HEK293 (cell line): ENCODE measurements around the gene ARMC7.

ENCODE experiments used
- KLF8 ChIP-seq: fragments of 450-650 bp; formaldehyde crosslinking; IDR thresholded peaks from 2 replicates; pipeline ENCODE4 v1.5.1; 2016; ENCODE audit warnings: missing biosample characterization, missing genetic modification characterization
- PRDM10 ChIP-seq: fragments of 450-650 bp; formaldehyde crosslinking; IDR thresholded peaks from 2 replicates; pipeline ENCODE4 v1.5.1; 2016; ENCODE audit warnings: missing biosample characterization, missing genetic modification characterization
- SALL2 ChIP-seq: fragments of 450-650 bp; formaldehyde crosslinking; IDR thresholded peaks from 2 replicates; pipeline ENCODE4 v1.5.0; 2017; ENCODE audit warnings: missing biosample characterization, mild to moderate bottlenecking, missing genetic modification characterization, borderline replicate concordance
- ZBTB17 ChIP-seq: fragments of 450-650 bp; formaldehyde crosslinking; IDR thresholded peaks from 2 replicates; pipeline ENCODE4 v1.5.1; 2016; ENCODE audit warnings: missing biosample characterization, missing genetic modification characterization
- ZBTB21 ChIP-seq: fragments of 450-650 bp; formaldehyde crosslinking; IDR thresholded peaks from 2 replicates; pipeline ENCODE4 v1.5.1; 2017; ENCODE audit warnings: missing biosample characterization, missing genetic modification characterization
- ZNF133 ChIP-seq: fragments of 450-650 bp; formaldehyde crosslinking; IDR thresholded peaks from 2 replicates; pipeline ENCODE4 v1.5.1; 2016; ENCODE audit warnings: missing biosample characterization, missing genetic modification characterization
- ZNF391 ChIP-seq: fragments of 450-650 bp; formaldehyde crosslinking; IDR thresholded peaks from 2 replicates; pipeline ENCODE4 v1.5.1; 2016; ENCODE audit warnings: low read depth, missing biosample characterization, missing genetic modification characterization, borderline replicate concordance
- ZNF449 ChIP-seq: fragments of 450-650 bp; formaldehyde crosslinking; IDR thresholded peaks from 2 replicates; pipeline ENCODE4 v1.5.1; 2017; ENCODE audit warnings: missing biosample characterization, mild to moderate bottlenecking, missing genetic modification characterization, moderate library complexity
- ZNF513 ChIP-seq: fragments of 450-650 bp; IDR thresholded peaks from 2 replicates; pipeline ENCODE4 v1.5.1; 2018; ENCODE audit warnings: missing biosample characterization, missing genetic modification characterization
- ZNF529 ChIP-seq: fragments of 450-650 bp; formaldehyde crosslinking; IDR thresholded peaks from 2 replicates; pipeline ENCODE4 v1.5.1; 2017; ENCODE audit warnings: missing genetic modification characterization, missing biosample characterization; ENCODE audit not compliant: insufficient replicate concordance
- ZNF548 ChIP-seq: fragments of 450-650 bp; formaldehyde crosslinking; IDR thresholded peaks from 2 replicates; pipeline ENCODE4 v1.5.1; 2016; ENCODE audit warnings: missing biosample characterization, missing genetic modification characterization
- ZNF639 ChIP-seq: fragments of 450-650 bp; formaldehyde crosslinking; IDR thresholded peaks from 2 replicates; pipeline ENCODE4 v1.5.1; 2016; ENCODE audit warnings: missing biosample characterization, missing genetic modification characterization
- ZNF660 ChIP-seq: fragments of 450-650 bp; IDR thresholded peaks from 2 replicates; pipeline ENCODE4 v1.5.1; 2018; ENCODE audit warnings: missing biosample characterization, mild to moderate bottlenecking, missing genetic modification characterization
- ZNF677 ChIP-seq: fragments of 450-650 bp; IDR thresholded peaks from 2 replicates; pipeline ENCODE4 v1.5.0; 2018; ENCODE audit warnings: missing biosample characterization, mild to moderate bottlenecking, missing genetic modification characterization, moderate library complexity
- ZNF692 ChIP-seq: fragments of 450-650 bp; formaldehyde crosslinking; IDR thresholded peaks from 2 replicates; pipeline ENCODE4 v1.5.1; 2016; ENCODE audit warnings: missing biosample characterization, missing genetic modification characterization
- ZNF747 ChIP-seq: fragments of 450-650 bp; formaldehyde crosslinking; IDR thresholded peaks from 2 replicates; pipeline ENCODE4 v1.5.1; 2016; ENCODE audit warnings: missing biosample characterization, missing genetic modification characterization
- ZSCAN16 ChIP-seq: fragments of 450-650 bp; formaldehyde crosslinking; IDR thresholded peaks from 2 replicates; pipeline ENCODE4 v1.5.1; 2016; ENCODE audit warnings: missing biosample characterization, missing genetic modification characterization
- ZSCAN30 ChIP-seq: fragments of 450-650 bp; IDR thresholded peaks from 2 replicates; pipeline ENCODE4 v1.5.1; 2018; ENCODE audit warnings: missing biosample characterization, mild to moderate bottlenecking, missing genetic modification characterization, moderate library complexity
- TF ChIP-seq, protein P1 (sequence below): fragments of 450-650 bp; formaldehyde crosslinking; IDR thresholded peaks from 2 replicates; pipeline ENCODE4 v1.5.1; 2016; ENCODE audit warnings: missing biosample characterization, missing genetic modification characterization, borderline replicate concordance

ARMC7 gene

DNA sequence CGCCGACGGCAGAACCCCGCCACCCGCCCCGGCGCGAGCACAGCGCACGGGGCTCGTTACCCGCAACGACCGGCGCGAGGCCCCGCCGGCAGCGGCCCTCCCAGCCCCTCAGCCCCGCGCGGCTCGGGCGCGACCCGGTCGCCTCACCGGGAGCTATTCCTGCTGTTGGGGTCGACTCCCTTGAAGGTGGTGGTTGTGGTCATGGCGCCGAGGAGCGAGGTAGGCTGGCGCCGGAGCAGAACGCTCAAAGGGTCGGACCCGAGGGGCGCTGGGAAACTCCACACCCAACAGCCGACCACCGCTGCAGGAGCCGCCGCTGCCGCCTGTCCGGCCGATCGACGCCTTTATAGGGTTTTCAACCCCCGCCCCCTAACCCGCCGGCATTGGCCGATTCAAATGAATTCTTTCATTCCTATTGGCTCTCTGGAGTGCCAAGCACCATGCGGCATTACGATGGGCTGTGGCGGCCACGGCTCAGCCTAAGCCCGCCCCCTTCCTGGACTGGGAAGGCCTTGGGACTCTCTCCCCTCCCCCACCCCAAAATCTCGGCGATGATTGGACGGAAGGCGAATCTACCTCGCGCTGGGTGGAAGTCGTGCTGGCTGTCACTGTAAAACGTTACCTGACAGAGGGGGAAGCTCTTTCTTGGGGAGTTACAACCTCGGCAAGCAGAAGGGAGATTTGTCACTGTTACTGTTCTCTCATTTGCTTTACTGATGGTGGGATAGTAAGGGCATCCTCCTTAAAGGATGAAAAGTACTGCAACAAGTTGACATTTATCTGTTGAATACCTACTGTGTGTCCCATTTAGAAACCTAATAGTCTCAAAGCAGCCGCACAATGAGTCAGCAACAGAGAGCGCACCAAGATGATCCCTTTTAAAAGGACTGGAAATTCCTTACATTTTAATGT lies 44.7 kb downstream of the ARMC7 start, which contains the start of gene JPT1 (continued):
- TF ChIP-seq ZNF639 (tag by site-specific recombination) (no peak; the same call in 1 of the 2 replicates), ZNF677 (peak; percentile 41; the same call in 1 of the 2 replicates), ZSCAN16 (no peak), ZNF692 (tag by site-specific recombination) (no peak), ZNF548 (tag by site-specific recombination) (no peak), ZNF529 (tag by site-specific recombination) (no peak), ZNF391 (tag by site-specific recombination) (peak; percentile 52; the same call in 1 of the 2 replicates), ZNF133 (tag by site-specific recombination) (no peak), ZSCAN30 (tag by site-specific recombination) (peak; percentile 90), PRDM10 (tag by site-specific recombination) (peak; percentile 82; the same call in 1 of the 2 replicates), ZNF449 (no peak; the same call in 1 of the 2 replicates), ZBTB21 (tag by site-specific recombination) (no peak; the same call in 1 of the 2 replicates), ZBTB17 (tag by site-specific recombination) (peak; percentile 62; the same call in 1 of the 2 replicates), ZNF660 (tag by site-specific recombination) (peak; percentile 94), SALL2 (tag by site-specific recombination) (no peak), ZNF747 (tag by site-specific recombination) (no peak), KLF8 (tag by site-specific recombination) (0 out of 2 replicates have a peak, but pooled peaks have one; percentile 50), ZNF513 (tag by site-specific recombination) (no peak)
- TF ChIP-seq, protein P1, sequence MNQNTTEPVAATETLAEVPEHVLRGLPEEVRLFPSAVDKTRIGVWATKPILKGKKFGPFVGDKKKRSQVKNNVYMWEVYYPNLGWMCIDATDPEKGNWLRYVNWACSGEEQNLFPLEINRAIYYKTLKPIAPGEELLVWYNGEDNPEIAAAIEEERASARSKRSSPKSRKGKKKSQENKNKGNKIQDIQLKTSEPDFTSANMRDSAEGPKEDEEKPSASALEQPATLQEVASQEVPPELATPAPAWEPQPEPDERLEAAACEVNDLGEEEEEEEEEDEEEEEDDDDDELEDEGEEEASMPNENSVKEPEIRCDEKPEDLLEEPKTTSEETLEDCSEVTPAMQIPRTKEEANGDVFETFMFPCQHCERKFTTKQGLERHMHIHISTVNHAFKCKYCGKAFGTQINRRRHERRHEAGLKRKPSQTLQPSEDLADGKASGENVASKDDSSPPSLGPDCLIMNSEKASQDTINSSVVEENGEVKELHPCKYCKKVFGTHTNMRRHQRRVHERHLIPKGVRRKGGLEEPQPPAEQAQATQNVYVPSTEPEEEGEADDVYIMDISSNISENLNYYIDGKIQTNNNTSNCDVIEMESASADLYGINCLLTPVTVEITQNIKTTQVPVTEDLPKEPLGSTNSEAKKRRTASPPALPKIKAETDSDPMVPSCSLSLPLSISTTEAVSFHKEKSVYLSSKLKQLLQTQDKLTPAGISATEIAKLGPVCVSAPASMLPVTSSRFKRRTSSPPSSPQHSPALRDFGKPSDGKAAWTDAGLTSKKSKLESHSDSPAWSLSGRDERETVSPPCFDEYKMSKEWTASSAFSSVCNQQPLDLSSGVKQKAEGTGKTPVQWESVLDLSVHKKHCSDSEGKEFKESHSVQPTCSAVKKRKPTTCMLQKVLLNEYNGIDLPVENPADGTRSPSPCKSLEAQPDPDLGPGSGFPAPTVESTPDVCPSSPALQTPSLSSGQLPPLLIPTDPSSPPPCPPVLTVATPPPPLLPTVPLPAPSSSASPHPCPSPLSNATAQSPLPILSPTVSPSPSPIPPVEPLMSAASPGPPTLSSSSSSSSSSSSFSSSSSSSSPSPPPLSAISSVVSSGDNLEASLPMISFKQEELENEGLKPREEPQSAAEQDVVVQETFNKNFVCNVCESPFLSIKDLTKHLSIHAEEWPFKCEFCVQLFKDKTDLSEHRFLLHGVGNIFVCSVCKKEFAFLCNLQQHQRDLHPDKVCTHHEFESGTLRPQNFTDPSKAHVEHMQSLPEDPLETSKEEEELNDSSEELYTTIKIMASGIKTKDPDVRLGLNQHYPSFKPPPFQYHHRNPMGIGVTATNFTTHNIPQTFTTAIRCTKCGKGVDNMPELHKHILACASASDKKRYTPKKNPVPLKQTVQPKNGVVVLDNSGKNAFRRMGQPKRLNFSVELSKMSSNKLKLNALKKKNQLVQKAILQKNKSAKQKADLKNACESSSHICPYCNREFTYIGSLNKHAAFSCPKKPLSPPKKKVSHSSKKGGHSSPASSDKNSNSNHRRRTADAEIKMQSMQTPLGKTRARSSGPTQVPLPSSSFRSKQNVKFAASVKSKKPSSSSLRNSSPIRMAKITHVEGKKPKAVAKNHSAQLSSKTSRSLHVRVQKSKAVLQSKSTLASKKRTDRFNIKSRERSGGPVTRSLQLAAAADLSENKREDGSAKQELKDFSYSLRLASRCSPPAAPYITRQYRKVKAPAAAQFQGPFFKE (tag by site-specific recombination), result no peak
